A673 (cell line): Measurements from ENCODE around the gene CYTH3. TPM values are rescaled to one million over a fixed set of nuclear protein-coding genes. Genes with fewer than 3 reads are reported as not detected.

Experiments used
- BruUV-seq: library from RNA; stranded (reverse); fragments of 400-500 nt; replicated peaks from 2 replicates; lab custom pipeline; 2021; lab: Mats Ljungman, UMichigan
- CTCF ChIA-PET: fragments of 300-600 bp; sonication (Branson Sonifier 250); formaldehyde crosslinking; loops from one replicate; lab custom pipeline; 2022; ENCODE audit warnings: antibody characterized with exemption; lab: Charles Lee
- POLR2A ChIA-PET: fragments of 300-600 bp; sonication (Branson Sonifier 250); formaldehyde crosslinking; loops from one replicate; lab custom pipeline; 2022; ENCODE audit warnings: antibody characterized with exemption; ENCODE audit not compliant: low non-redundant PET; lab: Charles Lee
- DNase-seq: peaks from one replicate; pipeline ENCODE4 v3.0.0-alpha.2; 2015; ENCODE audit warnings: low spot score
- H3K27ac ChIP-seq: fragments of 200-600 bp; sonication (generic); 2 replicates; pipeline ENCODE4 v1.5.1; 2016; ENCODE audit warnings: mixed run types, low read depth, mild to moderate bottlenecking, mixed read lengths, antibody characterized with exemption, low read length; ENCODE audit not compliant: poor library complexity, severe bottlenecking
- H3K27me3 ChIP-seq: fragments of 200-600 bp; sonication (generic); replicated peaks from 2 replicates; pipeline ENCODE4 v1.6.1; 2017; ENCODE audit warnings: mixed run types, low read depth, mild to moderate bottlenecking, mixed read lengths, antibody characterized with exemption, low read length; ENCODE audit not compliant: insufficient read depth, poor library complexity
- H3K36me3 ChIP-seq: fragments of 200-600 bp; sonication (generic); 2 replicates; pipeline ENCODE4 v1.6.1; 2016; ENCODE audit warnings: mixed run types, mild to moderate bottlenecking, mixed read lengths, antibody characterized with exemption, low read length; ENCODE audit not compliant: insufficient read depth, poor library complexity, severe bottlenecking
- H3K4me1 ChIP-seq: fragments of 200-600 bp; sonication (generic); 2 replicates; pipeline ENCODE4 v1.6.1; 2017; ENCODE audit warnings: mixed run types, mild to moderate bottlenecking, mixed read lengths, antibody characterized with exemption, low read length; ENCODE audit not compliant: insufficient read depth, poor library complexity, severe bottlenecking
- H3K4me3 ChIP-seq: fragments of 200-600 bp; sonication (generic); 2 replicates; pipeline ENCODE4 v1.5.1; 2016; ENCODE audit warnings: low read depth, mixed run types, mild to moderate bottlenecking, mixed read lengths, low read length; ENCODE audit not compliant: poor library complexity, severe bottlenecking
- H3K9me3 ChIP-seq: fragments of 200-600 bp; sonication (generic); 2 replicates; pipeline ENCODE4 v1.6.1; 2016; ENCODE audit warnings: mixed run types, low read depth, mild to moderate bottlenecking, mixed read lengths, antibody characterized with exemption, low read length; ENCODE audit not compliant: poor library complexity, severe bottlenecking
- EZH2 ChIP-seq: fragments of 200-600 bp; sonication (generic); IDR thresholded peaks from 2 replicates; pipeline ENCODE4 v1.6.1; 2017; ENCODE audit warnings: borderline replicate concordance, low read depth, mild to moderate bottlenecking, mixed read lengths, antibody characterized with exemption, low read length; ENCODE audit not compliant: poor library complexity, severe bottlenecking
- intact Hi-C: fragments of 100-400 bp; cut with micrococcal nuclease; formaldehyde crosslinking; loops from one replicate; pipeline ENCODE4 v1.10.0; 2022; ENCODE audit not compliant: unreplicated experiment
- total RNA-seq: library from RNA; stranded (reverse); gene quantifications from 2 replicates; pipeline ENCODE4 v1.2.3, GENCODE V29; 2021
- TF ChIP-seq, protein P1 (sequence below): fragments of 300-800, 200-600 bp; sonication (generic); conservative IDR thresholded peaks from 2 replicates; pipeline ENCODE4 v1.5.1; 2017; ENCODE audit warnings: low read depth, mild to moderate bottlenecking, antibody characterized with exemption, low read length, moderate library complexity, mixed read lengths

CYTH3 gene
- total RNA-seq, 1 experiment from 2014 or later = 20.2 TPM

DNA sequence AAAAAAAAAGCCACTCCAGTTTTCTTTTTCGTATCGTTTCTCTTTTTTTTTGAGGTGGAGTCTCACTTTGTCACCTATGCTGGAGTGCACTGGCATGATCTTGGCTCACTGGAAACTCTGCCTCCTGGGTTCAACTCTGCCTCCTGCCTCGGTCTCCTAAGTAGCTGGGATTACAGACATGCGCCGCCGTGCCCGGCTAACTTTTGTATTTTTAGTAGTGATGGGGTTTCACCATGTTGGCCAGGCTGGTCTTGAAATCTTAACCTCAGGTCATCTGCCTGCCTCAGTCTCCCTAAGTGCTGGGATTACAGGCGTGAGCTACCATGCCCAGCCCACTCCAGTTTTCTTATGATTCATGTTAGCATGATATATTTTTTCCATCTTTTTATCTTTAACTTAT lies 148.6 kb downstream of the CYTH3 start:
- TF ChIP-seq, protein P1, sequence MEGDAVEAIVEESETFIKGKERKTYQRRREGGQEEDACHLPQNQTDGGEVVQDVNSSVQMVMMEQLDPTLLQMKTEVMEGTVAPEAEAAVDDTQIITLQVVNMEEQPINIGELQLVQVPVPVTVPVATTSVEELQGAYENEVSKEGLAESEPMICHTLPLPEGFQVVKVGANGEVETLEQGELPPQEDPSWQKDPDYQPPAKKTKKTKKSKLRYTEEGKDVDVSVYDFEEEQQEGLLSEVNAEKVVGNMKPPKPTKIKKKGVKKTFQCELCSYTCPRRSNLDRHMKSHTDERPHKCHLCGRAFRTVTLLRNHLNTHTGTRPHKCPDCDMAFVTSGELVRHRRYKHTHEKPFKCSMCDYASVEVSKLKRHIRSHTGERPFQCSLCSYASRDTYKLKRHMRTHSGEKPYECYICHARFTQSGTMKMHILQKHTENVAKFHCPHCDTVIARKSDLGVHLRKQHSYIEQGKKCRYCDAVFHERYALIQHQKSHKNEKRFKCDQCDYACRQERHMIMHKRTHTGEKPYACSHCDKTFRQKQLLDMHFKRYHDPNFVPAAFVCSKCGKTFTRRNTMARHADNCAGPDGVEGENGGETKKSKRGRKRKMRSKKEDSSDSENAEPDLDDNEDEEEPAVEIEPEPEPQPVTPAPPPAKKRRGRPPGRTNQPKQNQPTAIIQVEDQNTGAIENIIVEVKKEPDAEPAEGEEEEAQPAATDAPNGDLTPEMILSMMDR = no peak
- no peak for TF ChIP-seq EZH2
- ChIA-PET CTCF (no interaction called here), POLR2A (interaction anchor here (0.6 kb wide), 1 partner anchor 89 kb away, joined by 3 read pairs; no protein-coding TSS in a partner anchor)
- intact Hi-C loops = no loop called here
- no peaks in the 10 kb centered on the region for H3K4me1 ChIP-seq
- peaks cover 67% of the 10 kb centered on the region for H3K36me3 ChIP-seq
- H3K27ac ChIP-seq = no peak overlapping the region
- no peaks in the 10 kb centered on the region for H3K27me3 ChIP-seq
- no peak for DNase-seq
- H3K4me3 ChIP-seq = no peak overlapping the region
- BruUV-seq = no TSS peak
- peaks cover 6% of the 10 kb centered on the region for H3K9me3 ChIP-seq

DNA sequence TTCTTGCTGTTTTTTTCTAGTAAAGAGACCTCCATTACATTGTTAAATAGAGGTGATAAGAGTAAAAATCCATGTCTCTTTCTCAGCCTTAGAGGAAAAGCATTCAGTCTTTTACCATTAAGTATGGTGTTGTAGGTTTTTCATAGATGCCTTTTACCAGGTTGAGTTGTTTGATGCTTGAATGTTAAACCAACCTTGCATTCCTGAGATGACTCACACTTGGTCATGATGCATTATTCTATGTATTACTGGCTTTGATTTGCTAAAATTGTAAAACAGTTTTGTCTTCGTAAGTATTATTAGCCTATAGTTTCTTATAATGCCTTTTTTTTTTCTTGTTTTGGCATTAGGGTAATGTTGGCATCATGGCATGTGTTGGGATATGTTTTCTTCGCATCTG lies 151.3 kb downstream of the CYTH3 start:
- Histone ChIP-seq H3K4me1 (no peaks in the 10 kb centered on the region), H3K27ac (no peak overlapping the region), H3K27me3 (no peaks in the 10 kb centered on the region), H3K9me3 (peaks cover 6% of the 10 kb centered on the region), H3K4me3 (no peak overlapping the region), H3K36me3 (peaks cover 77% of the 10 kb centered on the region)
- BruUV-seq = no TSS peak
- DNase-seq = no peak
- ChIA-PET POLR2A (no interaction called here), CTCF (interaction anchor here (0.6 kb wide), 1 partner anchor 167 kb away, joined by 3 read pairs; no protein-coding TSS in a partner anchor)
- no peak for TF ChIP-seq EZH2
- TF ChIP-seq, protein P1 = no peak
- intact Hi-C loops = no loop called here

DNA sequence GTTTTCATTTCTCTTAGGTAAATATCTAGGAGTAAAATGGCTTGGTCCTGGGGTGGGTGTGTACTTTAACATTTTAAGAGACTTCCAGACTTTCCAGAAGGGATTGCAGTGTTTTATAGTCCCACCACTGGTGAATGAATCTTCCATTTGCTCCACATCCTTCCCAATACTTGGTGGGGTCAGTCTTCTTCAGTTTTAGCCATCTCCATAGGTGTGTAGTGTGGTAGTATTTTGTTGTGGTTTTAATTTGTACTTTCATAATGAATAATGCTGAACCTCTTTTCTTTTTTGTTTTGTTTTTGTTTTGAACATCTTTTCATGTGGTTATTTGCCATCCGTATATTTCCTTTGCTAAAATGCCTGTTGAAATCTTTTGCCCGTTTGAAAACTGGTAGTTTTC lies 154.9 kb downstream of the CYTH3 start:
- Histone ChIP-seq H3K27me3 (no peaks in the 10 kb centered on the region), H3K9me3 (peaks cover 6% of the 10 kb centered on the region), H3K36me3 (peaks cover 80% of the 10 kb centered on the region), H3K4me1 (no peaks in the 10 kb centered on the region), H3K27ac (no peak overlapping the region), H3K4me3 (no peak overlapping the region)
- BruUV-seq = no TSS peak
- intact Hi-C loops = no loop called here
- TF ChIP-seq, protein P1 = no peak
- POLR2A ChIA-PET = no interaction called here
- DNase-seq = no peak
- CTCF ChIA-PET = no interaction called here
